ENCODE data around the gene OLFML2B.

Gene OLFML2B

GRCh38 chr1:161970036-161970435, 53.6 kb downstream of the OLFML2B start:
- Histone ChIP-seq H3K9ac (ENCODE audit: low read depth in 1 of 2, low read length in 2 of 2) (no peak overlapping the region), H3K4me3 (ENCODE audit: low read length in 2 of 2) (no peak overlapping the region), H3K9me3 (ENCODE audit: control insufficient read depth in 2 of 2, low read length in 2 of 2) (no peaks in the 10 kb centered on the region), H3K27me3 (ENCODE audit: control insufficient read depth in 2 of 2, insufficient read depth in 2 of 2, low read length in 2 of 2) (no peaks in the 10 kb centered on the region), H3K36me3 (ENCODE audit: control insufficient read depth in 2 of 2, insufficient read depth in 2 of 2, low read length in 2 of 2) (no peaks in the 10 kb centered on the region), H3K27ac (ENCODE audit: low read depth in 2 of 2, low read length in 2 of 2) (no peak overlapping the region), H3K4me1 (ENCODE audit: control insufficient read depth in 2 of 2, insufficient read depth in 2 of 2, low read length in 2 of 2) (peaks cover 0 to 2% of the 10 kb centered on the region in 2 donors)

DNA sequence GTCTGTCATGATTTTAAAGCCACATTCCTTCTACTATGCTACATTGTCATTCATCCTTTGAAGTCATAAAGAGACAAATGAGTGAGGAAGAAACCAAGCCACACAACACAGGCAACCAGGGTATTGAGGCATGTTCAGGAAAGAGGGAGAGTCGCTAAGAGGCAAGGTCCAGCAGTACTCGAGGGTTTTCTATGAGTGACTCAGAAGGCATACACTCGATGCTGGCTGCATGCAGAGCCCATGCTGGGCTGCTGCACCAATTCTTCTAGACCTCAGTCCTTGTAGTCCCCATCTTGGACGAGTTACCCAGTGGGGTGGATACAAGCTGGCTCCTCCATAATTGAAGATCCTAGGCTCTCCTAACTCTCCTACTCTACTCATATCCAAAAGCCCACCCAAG, 57.6 kb downstream of the OLFML2B start:
- H3K27ac ChIP-seq (ENCODE audit: low read depth in 2 of 2, low read length in 2 of 2) = no peak overlapping the region
- H3K36me3 ChIP-seq (ENCODE audit: control insufficient read depth in 2 of 2, insufficient read depth in 2 of 2, low read length in 2 of 2) = no peaks in the 10 kb centered on the region
- no peaks in the 10 kb centered on the region for H3K4me1 ChIP-seq (ENCODE audit: control insufficient read depth in 2 of 2, insufficient read depth in 2 of 2, low read length in 2 of 2)
- H3K27me3 ChIP-seq (ENCODE audit: control insufficient read depth in 2 of 2, insufficient read depth in 2 of 2, low read length in 2 of 2) = no peaks in the 10 kb centered on the region
- no peak overlapping the region for H3K4me3 ChIP-seq (ENCODE audit: low read length in 2 of 2)
- no peaks in the 10 kb centered on the region for H3K9me3 ChIP-seq (ENCODE audit: control insufficient read depth in 2 of 2, low read length in 2 of 2)
- no peak overlapping the region for H3K9ac ChIP-seq (ENCODE audit: low read depth in 1 of 2, low read length in 2 of 2)

DNA sequence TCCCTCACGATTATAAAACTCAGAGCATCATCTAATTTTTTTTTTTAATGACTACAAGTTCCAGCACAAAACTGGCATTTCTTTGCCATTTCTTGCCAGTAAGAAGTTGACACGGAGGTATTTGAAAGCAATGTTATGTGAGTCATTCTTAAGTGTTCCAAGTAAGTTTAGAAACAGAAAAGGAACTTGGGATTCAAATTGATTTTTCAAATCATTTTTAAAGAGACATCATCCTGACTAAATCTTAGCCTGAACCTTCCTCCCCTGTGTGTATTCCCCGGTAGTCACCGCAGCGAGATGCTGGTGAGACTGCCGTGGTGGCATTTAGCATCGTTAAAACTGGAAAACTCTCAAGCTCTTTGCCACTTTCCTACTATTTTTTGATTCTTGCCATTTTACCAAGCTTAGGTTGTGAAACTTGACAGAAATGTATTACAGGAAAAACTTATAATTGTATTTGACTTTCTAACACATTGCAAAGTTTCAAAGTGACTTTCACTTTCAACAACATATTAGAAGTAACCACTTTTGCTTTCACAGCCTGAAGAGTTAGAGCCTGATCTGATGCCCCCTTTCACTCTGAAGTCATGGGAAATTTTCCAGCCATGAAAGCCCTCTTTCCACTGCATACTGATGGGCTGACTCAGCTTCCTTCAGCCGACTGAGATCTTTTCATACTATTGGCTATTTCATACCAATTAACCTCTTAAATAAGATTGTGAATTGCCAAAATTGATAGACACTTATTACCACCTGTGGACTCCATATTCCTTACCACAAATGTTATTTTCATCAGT, 61.4 kb downstream of the OLFML2B start:
- Histone ChIP-seq H3K9ac (ENCODE audit: low read depth in 1 of 2, low read length in 2 of 2) (no peak overlapping the region), H3K4me1 (ENCODE audit: control insufficient read depth in 2 of 2, insufficient read depth in 2 of 2, low read length in 2 of 2) (no peaks in the 10 kb centered on the region), H3K27ac (ENCODE audit: low read depth in 2 of 2, low read length in 2 of 2) (peak overlapping the region; percentile 1 to 34), H3K27me3 (ENCODE audit: control insufficient read depth in 2 of 2, insufficient read depth in 2 of 2, low read length in 2 of 2) (no peaks in the 10 kb centered on the region), H3K9me3 (ENCODE audit: control insufficient read depth in 2 of 2, low read length in 2 of 2) (no peaks in the 10 kb centered on the region), H3K36me3 (ENCODE audit: control insufficient read depth in 2 of 2, insufficient read depth in 2 of 2, low read length in 2 of 2) (peaks cover 11 to 19% of the 10 kb centered on the region in 2 donors), H3K4me3 (ENCODE audit: low read length in 2 of 2) (peak overlapping the region in 1 of 2 donors; percentile 27)

- no peak overlapping the region for H3K9ac ChIP-seq (ENCODE audit: low read depth in 1 of 2, low read length in 2 of 2)
- no peak overlapping the region for H3K27ac ChIP-seq (ENCODE audit: low read depth in 2 of 2, low read length in 2 of 2)
These were observed 65.2 kb downstream of the OLFML2B start for GRCh38 chr1:161958425-161958824.

DNA sequence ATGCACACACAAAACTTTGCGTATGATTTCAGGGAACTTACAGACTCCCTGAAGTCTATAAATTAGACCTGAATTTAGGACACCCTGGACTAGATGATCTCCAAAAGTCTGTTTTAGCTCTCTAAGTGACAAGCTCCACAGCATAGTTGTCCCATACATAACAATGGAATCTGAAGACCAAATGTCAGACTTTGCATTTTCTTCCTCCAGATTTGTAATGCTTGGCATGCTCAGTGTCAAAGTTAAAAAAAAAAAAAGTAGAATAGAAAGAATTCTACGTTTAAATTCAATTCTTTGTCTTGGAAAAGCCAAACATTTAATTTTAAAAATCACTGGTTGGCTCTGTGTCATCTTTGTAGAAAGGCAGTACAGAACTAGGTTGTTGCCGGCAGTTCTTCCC, 66.7 kb downstream of the OLFML2B start:
- H3K4me3 ChIP-seq (ENCODE audit: low read length in 2 of 2) = no peak overlapping the region
- peaks cover 11 to 19% of the 10 kb centered on the region in 2 donors for H3K36me3 ChIP-seq (ENCODE audit: control insufficient read depth in 2 of 2, insufficient read depth in 2 of 2, low read length in 2 of 2)
- no peak overlapping the region for H3K9ac ChIP-seq (ENCODE audit: low read depth in 1 of 2, low read length in 2 of 2)
- no peaks in the 10 kb centered on the region for H3K4me1 ChIP-seq (ENCODE audit: control insufficient read depth in 2 of 2, insufficient read depth in 2 of 2, low read length in 2 of 2)
- H3K9me3 ChIP-seq (ENCODE audit: control insufficient read depth in 2 of 2, low read length in 2 of 2) = no peaks in the 10 kb centered on the region
- no peaks in the 10 kb centered on the region for H3K27me3 ChIP-seq (ENCODE audit: control insufficient read depth in 2 of 2, insufficient read depth in 2 of 2, low read length in 2 of 2)
- no peak overlapping the region for H3K27ac ChIP-seq (ENCODE audit: low read depth in 2 of 2, low read length in 2 of 2)

More at GRCh38 chr1:161958425-161958824, 65.2 kb downstream of the OLFML2B start:
- Histone ChIP-seq H3K4me1 (ENCODE audit: control insufficient read depth in 2 of 2, insufficient read depth in 2 of 2, low read length in 2 of 2) (no peaks in the 10 kb centered on the region), H3K4me3 (ENCODE audit: low read length in 2 of 2) (no peak overlapping the region), H3K27me3 (ENCODE audit: control insufficient read depth in 2 of 2, insufficient read depth in 2 of 2, low read length in 2 of 2) (no peaks in the 10 kb centered on the region), H3K9me3 (ENCODE audit: control insufficient read depth in 2 of 2, low read length in 2 of 2) (no peaks in the 10 kb centered on the region), H3K36me3 (ENCODE audit: control insufficient read depth in 2 of 2, insufficient read depth in 2 of 2, low read length in 2 of 2) (peaks cover 11 to 19% of the 10 kb centered on the region in 2 donors)

DNA sequence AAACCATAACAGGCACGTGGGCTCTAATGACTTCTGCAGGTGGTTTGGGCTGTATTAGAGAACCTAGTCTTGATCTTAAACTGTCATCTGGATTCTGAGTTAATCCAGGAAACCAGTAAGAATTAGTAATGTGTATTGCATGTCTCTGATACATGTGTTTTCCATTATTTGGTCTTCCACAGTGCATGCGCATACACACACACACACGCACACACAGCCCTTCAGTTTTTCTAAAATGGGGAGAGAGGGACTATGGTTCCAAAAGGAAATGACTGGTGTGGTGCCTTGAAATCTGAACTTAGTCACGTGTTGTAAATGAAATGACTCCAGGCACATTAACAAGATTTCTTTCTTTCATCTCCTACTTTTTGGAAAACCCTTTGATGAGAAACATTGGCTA, 67.6 kb downstream of the OLFML2B start:
- Histone ChIP-seq H3K9me3 (ENCODE audit: control insufficient read depth in 2 of 2, low read length in 2 of 2) (no peaks in the 10 kb centered on the region), H3K27ac (ENCODE audit: low read depth in 2 of 2, low read length in 2 of 2) (no peak overlapping the region), H3K27me3 (ENCODE audit: control insufficient read depth in 2 of 2, insufficient read depth in 2 of 2, low read length in 2 of 2) (no peaks in the 10 kb centered on the region), H3K9ac (ENCODE audit: low read depth in 1 of 2, low read length in 2 of 2) (no peak overlapping the region), H3K4me1 (ENCODE audit: control insufficient read depth in 2 of 2, insufficient read depth in 2 of 2, low read length in 2 of 2) (no peaks in the 10 kb centered on the region), H3K36me3 (ENCODE audit: control insufficient read depth in 2 of 2, insufficient read depth in 2 of 2, low read length in 2 of 2) (peaks cover 11 to 19% of the 10 kb centered on the region in 2 donors), H3K4me3 (ENCODE audit: low read length in 2 of 2) (no peak overlapping the region)

GRCh38 chr1:161955606-161956005, 68.1 kb downstream of the OLFML2B start:
- Histone ChIP-seq H3K9me3 (ENCODE audit: control insufficient read depth in 2 of 2, low read length in 2 of 2) (no peaks in the 10 kb centered on the region), H3K9ac (ENCODE audit: low read depth in 1 of 2, low read length in 2 of 2) (no peak overlapping the region), H3K36me3 (ENCODE audit: control insufficient read depth in 2 of 2, insufficient read depth in 2 of 2, low read length in 2 of 2) (peaks cover 8 to 16% of the 10 kb centered on the region in 2 donors), H3K27ac (ENCODE audit: low read depth in 2 of 2, low read length in 2 of 2) (no peak overlapping the region), H3K27me3 (ENCODE audit: control insufficient read depth in 2 of 2, insufficient read depth in 2 of 2, low read length in 2 of 2) (no peaks in the 10 kb centered on the region), H3K4me1 (ENCODE audit: control insufficient read depth in 2 of 2, insufficient read depth in 2 of 2, low read length in 2 of 2) (no peaks in the 10 kb centered on the region), H3K4me3 (ENCODE audit: low read length in 2 of 2) (no peak overlapping the region)

- Histone ChIP-seq H3K9ac (ENCODE audit: low read depth in 1 of 2, low read length in 2 of 2) (no peak overlapping the region), H3K36me3 (ENCODE audit: control insufficient read depth in 2 of 2, insufficient read depth in 2 of 2, low read length in 2 of 2) (peaks cover 8% of the 10 kb centered on the region in 2 donors), H3K27me3 (ENCODE audit: control insufficient read depth in 2 of 2, insufficient read depth in 2 of 2, low read length in 2 of 2) (no peaks in the 10 kb centered on the region), H3K9me3 (ENCODE audit: control insufficient read depth in 2 of 2, low read length in 2 of 2) (no peaks in the 10 kb centered on the region), H3K4me1 (ENCODE audit: control insufficient read depth in 2 of 2, insufficient read depth in 2 of 2, low read length in 2 of 2) (no peaks in the 10 kb centered on the region), H3K27ac (ENCODE audit: low read depth in 2 of 2, low read length in 2 of 2) (no peak overlapping the region), H3K4me3 (ENCODE audit: low read length in 2 of 2) (no peak overlapping the region)
These were observed 69.2 kb downstream of the OLFML2B start for GRCh38 chr1:161954466-161954865.

DNA sequence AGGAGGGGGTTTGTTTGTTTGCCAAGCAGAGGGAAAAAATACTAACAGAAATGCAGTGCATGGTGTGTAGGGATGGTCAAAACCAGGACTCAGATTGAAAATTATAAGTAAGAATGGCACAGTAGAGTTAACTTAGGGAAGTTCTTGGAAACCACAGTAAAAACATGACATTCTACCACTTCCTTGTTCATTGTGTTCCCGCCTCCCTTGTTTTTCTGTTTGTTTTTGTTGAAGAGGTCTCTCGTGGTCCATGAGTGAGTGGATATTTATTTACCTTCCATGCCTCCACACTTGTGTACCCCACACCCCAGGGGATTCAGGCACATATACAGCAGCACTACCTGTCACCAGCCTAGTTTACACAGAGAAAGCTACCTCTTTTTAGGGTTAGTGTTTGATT, 69.6 kb downstream of the OLFML2B start:
- H3K36me3 ChIP-seq (ENCODE audit: control insufficient read depth in 2 of 2, insufficient read depth in 2 of 2, low read length in 2 of 2) = peaks cover 7% of the 10 kb centered on the region in 2 donors
- no peak overlapping the region for H3K4me3 ChIP-seq (ENCODE audit: low read length in 2 of 2)
- no peak overlapping the region for H3K27ac ChIP-seq (ENCODE audit: low read depth in 2 of 2, low read length in 2 of 2)
- no peaks in the 10 kb centered on the region for H3K9me3 ChIP-seq (ENCODE audit: control insufficient read depth in 2 of 2, low read length in 2 of 2)
- no peak overlapping the region for H3K9ac ChIP-seq (ENCODE audit: low read depth in 1 of 2, low read length in 2 of 2)
- H3K27me3 ChIP-seq (ENCODE audit: control insufficient read depth in 2 of 2, insufficient read depth in 2 of 2, low read length in 2 of 2) = no peaks in the 10 kb centered on the region
- no peaks in the 10 kb centered on the region for H3K4me1 ChIP-seq (ENCODE audit: control insufficient read depth in 2 of 2, insufficient read depth in 2 of 2, low read length in 2 of 2)

DNA sequence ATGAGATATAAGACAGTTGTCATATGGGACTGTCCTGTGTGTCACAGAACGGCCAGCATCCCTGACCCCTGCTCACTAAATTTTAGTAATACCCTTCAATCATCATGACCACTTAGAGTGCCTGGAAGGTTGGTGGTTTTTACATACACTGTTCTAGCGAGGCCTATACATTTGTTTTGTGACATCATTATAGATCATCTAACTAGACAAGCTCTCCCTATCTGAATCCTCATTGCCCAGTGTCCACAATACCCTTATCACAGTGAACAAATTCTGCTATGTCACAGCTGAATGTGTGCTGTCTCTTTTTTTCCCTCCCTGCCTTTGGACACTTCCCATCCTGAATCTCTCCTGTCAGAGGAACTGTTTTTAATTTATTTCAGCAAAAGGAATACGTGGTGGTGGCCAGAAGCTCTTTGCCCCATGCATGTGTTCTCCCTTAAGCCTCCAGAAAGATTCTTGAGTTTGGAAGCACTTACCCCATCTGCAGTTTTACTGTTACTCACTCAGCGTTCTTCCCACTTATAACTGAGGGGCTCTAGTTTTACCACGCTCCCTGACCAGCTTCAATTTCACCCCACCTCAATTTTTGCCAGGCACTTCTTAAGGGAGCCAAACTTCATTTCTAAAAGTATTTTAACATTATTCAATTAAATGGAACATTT, 70.3 kb downstream of the OLFML2B start:
- H3K27me3 ChIP-seq (ENCODE audit: control insufficient read depth in 2 of 2, insufficient read depth in 2 of 2, low read length in 2 of 2) = no peaks in the 10 kb centered on the region
- no peak overlapping the region for H3K4me3 ChIP-seq (ENCODE audit: low read length in 2 of 2)
- H3K36me3 ChIP-seq (ENCODE audit: control insufficient read depth in 2 of 2, insufficient read depth in 2 of 2, low read length in 2 of 2) = peaks cover under 1% of the 10 kb centered on the region in 2 donors
- H3K4me1 ChIP-seq (ENCODE audit: control insufficient read depth in 2 of 2, insufficient read depth in 2 of 2, low read length in 2 of 2) = no peaks in the 10 kb centered on the region
- no peak overlapping the region for H3K27ac ChIP-seq (ENCODE audit: low read depth in 2 of 2, low read length in 2 of 2)
- no peaks in the 10 kb centered on the region for H3K9me3 ChIP-seq (ENCODE audit: control insufficient read depth in 2 of 2, low read length in 2 of 2)
- no peak overlapping the region for H3K9ac ChIP-seq (ENCODE audit: low read depth in 1 of 2, low read length in 2 of 2)

Measured in mucosa of rectum (tissue), 2 donors.